OCI-LY7 (cell line): ENCODE measurements around the gene CDC20. TPM values are rescaled to one million over a fixed set of nuclear protein-coding genes. Genes with fewer than 3 reads are reported as not detected.

Experiments
- BruUV-seq: library from RNA; stranded (reverse); fragments of 400-500 nt; replicated peaks from 2 replicates; lab custom pipeline; 2021; lab: Mats Ljungman, UMichigan
- CTCF ChIA-PET: fragments of 300-600 bp; sonication (Branson Sonifier 250); formaldehyde crosslinking; loops from one replicate; lab custom pipeline; 2022; ENCODE audit warnings: antibody characterized with exemption; ENCODE audit not compliant: unreplicated experiment; lab: Charles Lee
- POLR2A ChIA-PET: fragments of 300-600 bp; sonication (Branson Sonifier 250); formaldehyde crosslinking; loops from one replicate; lab custom pipeline; 2022; ENCODE audit warnings: antibody characterized with exemption; lab: Charles Lee
- DNase-seq: peaks from one replicate; pipeline ENCODE4 v3.0.0-alpha.2; 2015; ENCODE audit warnings: low spot score
- H2AFZ ChIP-seq: fragments of 200-600 bp; sonication (generic), shearing (Covaris generic); 2 replicates; pipeline ENCODE4 v1.6.1; 2014; ENCODE audit warnings: mild to moderate bottlenecking, antibody characterized with exemption, low read length, moderate library complexity
- H3K27ac ChIP-seq: fragments of 200-600 bp; sonication (generic); 2 replicates; pipeline ENCODE4 v1.5.1; 2014; ENCODE audit warnings: mixed run types, low read depth, mild to moderate bottlenecking, moderate library complexity, low read length, inconsistent platforms; ENCODE audit not compliant: poor library complexity, severe bottlenecking
- H3K36me3 ChIP-seq: fragments of 200-600 bp; sonication (generic); 2 replicates; pipeline ENCODE4 v1.6.1; 2014; ENCODE audit warnings: mild to moderate bottlenecking, antibody characterized with exemption, low read length, moderate library complexity, mixed read lengths; ENCODE audit not compliant: insufficient read depth
- H3K4me1 ChIP-seq: fragments of 200-600 bp; sonication (generic); 2 replicates; pipeline ENCODE4 v1.5.1; 2014; ENCODE audit warnings: mild to moderate bottlenecking, low read length; ENCODE audit not compliant: insufficient read depth, poor library complexity, severe bottlenecking
- H3K4me2 ChIP-seq: fragments of 200-600 bp; sonication (generic); 2 replicates; pipeline ENCODE4 v1.6.1; 2014; ENCODE audit warnings: mild to moderate bottlenecking, low read length
- H3K4me3 ChIP-seq: fragments of 200-600 bp; sonication (generic); 2 replicates; pipeline ENCODE4 v1.5.1; 2014; ENCODE audit warnings: mild to moderate bottlenecking, low read depth, low read length; ENCODE audit not compliant: poor library complexity, severe bottlenecking
- H3K79me2 ChIP-seq: fragments of 200-600 bp; sonication (generic); 2 replicates; pipeline ENCODE4 v1.6.1; 2016; ENCODE audit warnings: low read depth, mild to moderate bottlenecking, low read length, moderate library complexity, mixed read lengths; ENCODE audit not compliant: insufficient read depth
- H3K9me2 ChIP-seq: fragments of 200-600 bp; sonication (generic); 2 replicates; pipeline ENCODE4 v1.6.1; 2016; ENCODE audit warnings: mild to moderate bottlenecking, low read length, mixed read lengths; ENCODE audit not compliant: insufficient read depth
- H3K9me3 ChIP-seq: fragments of 200-600 bp; sonication (generic); 2 replicates; pipeline ENCODE4 v1.6.1; 2014; ENCODE audit warnings: mild to moderate bottlenecking, mixed run types, low read length, mixed read lengths
- H4K20me1 ChIP-seq: fragments of 200-600 bp; sonication (generic); 2 replicates; pipeline ENCODE4 v1.6.1; 2014; ENCODE audit warnings: mild to moderate bottlenecking, antibody characterized with exemption, low read length, moderate library complexity, mixed read lengths; ENCODE audit not compliant: insufficient read depth
- EZH2phosphoT487 ChIP-seq: fragments of 200-600 bp; sonication (generic); IDR thresholded peaks from 2 replicates; pipeline ENCODE4 v1.6.1; 2018; ENCODE audit warnings: low read depth, borderline replicate concordance, mild to moderate bottlenecking, mixed run types, antibody characterized with exemption, low read length, moderate library complexity, mixed read lengths
- intact Hi-C: fragments of 100-400 bp; cut with micrococcal nuclease; formaldehyde crosslinking; loops from one replicate; pipeline ENCODE4 v1.10.0; 2022; ENCODE audit not compliant: unreplicated experiment
- total RNA-seq, 2 experiments: library from RNA; depleted of rRNA in 1 of 2; stranded (reverse); fragments of >200 nt in 1 of 2; shearing (Covaris generic) in 1 of 2; gene quantifications; 2 replicates each; pipeline ENCODE4 v1.2.3, GENCODE V29; 2014 to 2022
- TF ChIP-seq, protein P1 (sequence below): fragments of 200-600 bp; sonication (generic); conservative IDR thresholded peaks from 2 replicates; pipeline ENCODE4 v1.5.1; 2014; ENCODE audit warnings: mild to moderate bottlenecking, antibody characterized with exemption, low read length, moderate library complexity, mixed read lengths

The CDC20 gene
- total RNA-seq, 2 experiments from 2014 or later = 174 to 209 TPM

DNA sequence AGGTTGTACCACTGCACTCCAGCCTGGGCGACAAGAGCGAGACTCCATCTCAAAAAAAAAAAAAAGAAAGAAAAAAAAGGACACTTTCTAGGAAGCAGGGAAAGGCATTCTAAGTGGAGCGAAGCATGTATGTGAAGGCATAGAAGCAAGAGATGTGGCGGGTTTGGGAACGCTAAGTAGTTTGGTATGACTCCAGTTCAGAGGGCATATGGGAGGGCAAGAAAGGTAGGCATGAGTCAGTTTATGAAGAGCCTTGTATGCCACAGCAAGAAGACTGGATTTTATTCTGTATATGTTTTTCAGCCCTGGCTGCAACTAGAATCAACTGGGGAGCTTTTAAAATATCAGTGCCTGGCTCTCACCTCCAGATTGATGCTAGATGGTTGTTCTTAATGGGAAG, 13.4 kb downstream of the CDC20 start:
- intact Hi-C loops = no loop called here
- no peak overlapping the region for H3K4me3 ChIP-seq
- CTCF ChIA-PET = no interaction called here
- no peaks in the 10 kb centered on the region for H3K36me3 ChIP-seq
- no peak overlapping the region for H3K4me2 ChIP-seq
- TF ChIP-seq, protein P1, sequence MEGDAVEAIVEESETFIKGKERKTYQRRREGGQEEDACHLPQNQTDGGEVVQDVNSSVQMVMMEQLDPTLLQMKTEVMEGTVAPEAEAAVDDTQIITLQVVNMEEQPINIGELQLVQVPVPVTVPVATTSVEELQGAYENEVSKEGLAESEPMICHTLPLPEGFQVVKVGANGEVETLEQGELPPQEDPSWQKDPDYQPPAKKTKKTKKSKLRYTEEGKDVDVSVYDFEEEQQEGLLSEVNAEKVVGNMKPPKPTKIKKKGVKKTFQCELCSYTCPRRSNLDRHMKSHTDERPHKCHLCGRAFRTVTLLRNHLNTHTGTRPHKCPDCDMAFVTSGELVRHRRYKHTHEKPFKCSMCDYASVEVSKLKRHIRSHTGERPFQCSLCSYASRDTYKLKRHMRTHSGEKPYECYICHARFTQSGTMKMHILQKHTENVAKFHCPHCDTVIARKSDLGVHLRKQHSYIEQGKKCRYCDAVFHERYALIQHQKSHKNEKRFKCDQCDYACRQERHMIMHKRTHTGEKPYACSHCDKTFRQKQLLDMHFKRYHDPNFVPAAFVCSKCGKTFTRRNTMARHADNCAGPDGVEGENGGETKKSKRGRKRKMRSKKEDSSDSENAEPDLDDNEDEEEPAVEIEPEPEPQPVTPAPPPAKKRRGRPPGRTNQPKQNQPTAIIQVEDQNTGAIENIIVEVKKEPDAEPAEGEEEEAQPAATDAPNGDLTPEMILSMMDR = no peak
- no peak for TF ChIP-seq EZH2phosphoT487
- H4K20me1 ChIP-seq = no peaks in the 10 kb centered on the region
- H3K79me2 ChIP-seq = peaks cover 3% of the 10 kb centered on the region; the same call in 1 of the 2 replicates
- H2AFZ ChIP-seq = no peak overlapping the region
- H3K9me3 ChIP-seq = no peaks in the 10 kb centered on the region
- POLR2A ChIA-PET = no interaction called here
- no TSS peak for BruUV-seq
- H3K4me1 ChIP-seq = peaks cover 6% of the 10 kb centered on the region
- H3K9me2 ChIP-seq = no peaks in the 10 kb centered on the region
- no peak for DNase-seq
- H3K27ac ChIP-seq = no peak overlapping the region

DNA sequence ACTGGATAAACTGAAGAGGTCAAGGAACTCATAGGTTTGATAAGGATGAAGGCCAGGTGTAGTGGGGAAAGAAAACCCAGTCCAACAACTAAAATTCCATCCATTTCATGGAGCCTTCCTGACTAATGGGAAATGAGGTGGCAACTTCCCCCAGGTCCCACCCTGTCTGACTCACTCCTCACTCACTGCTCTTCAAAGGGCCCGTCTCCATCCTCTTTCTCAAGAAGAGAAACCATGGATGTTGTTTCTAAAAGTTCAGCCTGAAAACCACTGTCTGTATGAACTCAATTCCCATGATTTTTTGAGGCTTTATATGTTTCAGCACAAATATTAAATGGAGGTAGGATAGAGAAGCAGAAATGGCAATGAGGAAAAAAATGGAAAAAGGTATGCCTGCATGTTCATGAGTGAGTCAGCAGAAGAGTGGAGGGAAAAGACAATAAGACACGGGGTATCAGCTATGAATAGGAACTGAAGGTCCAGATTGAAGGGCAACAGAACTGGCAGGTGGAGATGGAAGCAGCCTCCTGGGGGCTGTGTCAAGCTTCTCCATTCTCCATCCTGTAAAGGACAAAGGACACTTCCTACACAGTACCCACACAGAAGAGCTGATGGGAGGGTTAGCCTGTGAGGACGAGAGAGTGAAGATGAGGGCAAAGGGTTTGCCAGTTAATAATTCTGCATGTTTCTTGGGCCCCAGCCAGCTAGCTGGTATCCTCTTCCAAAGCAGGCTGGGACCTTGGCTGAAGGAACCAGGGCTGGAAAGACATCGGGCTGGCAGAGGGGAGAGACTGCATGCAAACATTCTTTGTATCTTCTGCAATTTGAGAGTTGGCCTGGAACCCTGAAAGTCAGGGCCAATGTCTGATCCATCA, 14.5 kb downstream of the CDC20 start:
- Histone ChIP-seq H2AFZ (no peak overlapping the region), H3K27ac (no peak overlapping the region), H3K9me2 (no peaks in the 10 kb centered on the region), H4K20me1 (no peaks in the 10 kb centered on the region), H3K4me2 (no peak overlapping the region), H3K79me2 (no peaks in the 10 kb centered on the region; the same call in 1 of the 2 replicates), H3K4me3 (no peak overlapping the region), H3K4me1 (peaks cover 6% of the 10 kb centered on the region), H3K9me3 (no peaks in the 10 kb centered on the region), H3K36me3 (no peaks in the 10 kb centered on the region)
- intact Hi-C loops = no loop called here
- ChIA-PET CTCF (no interaction called here), POLR2A (interaction anchor here (0.6 kb wide), 1 partner anchor 26 kb away, joined by 4 read pairs; no protein-coding TSS in a partner anchor)
- BruUV-seq = no TSS peak
- DNase-seq = no peak
- no peak for TF ChIP-seq EZH2phosphoT487

DNA sequence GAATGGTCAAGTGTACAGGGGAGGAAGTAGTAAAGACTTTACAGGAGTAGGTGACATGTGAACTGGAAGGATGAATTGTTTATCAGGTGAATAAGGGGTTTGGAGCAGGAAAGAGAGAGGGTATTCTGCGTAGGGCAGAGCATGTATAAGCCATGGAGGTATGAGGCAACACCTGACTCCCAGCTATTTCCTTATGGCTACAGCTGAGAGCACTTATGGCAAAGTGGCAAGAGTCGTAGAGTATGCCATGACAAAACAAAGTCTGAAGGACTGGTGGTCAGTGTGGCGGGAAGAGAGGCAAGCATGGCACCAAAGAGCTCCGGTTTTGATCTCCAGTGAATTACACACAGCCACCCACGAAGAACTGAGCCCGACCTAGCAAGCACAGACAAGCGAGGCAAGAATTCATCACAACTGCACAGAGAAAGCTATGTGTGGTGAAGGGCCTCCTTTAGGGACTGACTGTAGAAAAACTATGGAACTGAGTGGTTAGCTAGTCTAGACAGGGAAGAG, 18.0 kb downstream of the CDC20 start:
- Histone ChIP-seq H3K4me3 (no peak overlapping the region), H3K4me1 (no peaks in the 10 kb centered on the region), H3K4me2 (no peak overlapping the region), H3K79me2 (no peaks in the 10 kb centered on the region), H2AFZ (no peak overlapping the region), H3K27ac (no peak overlapping the region), H3K9me2 (no peaks in the 10 kb centered on the region), H3K9me3 (no peaks in the 10 kb centered on the region), H3K36me3 (peaks cover 6% of the 10 kb centered on the region; the same call in 1 of the 2 replicates), H4K20me1 (no peaks in the 10 kb centered on the region)
- intact Hi-C loops = no loop called here
- no TSS peak for BruUV-seq
- POLR2A ChIA-PET = interaction anchor here (0.9 to 1.6 kb wide), 2 partner anchors 9 to 19 kb away, joined by 5 read pairs; partner anchors contain the start of gene ELOVL1
- CTCF ChIA-PET = interaction anchor here (0.5 to 0.6 kb wide), 2 partner anchors 14 to 275 kb away, joined by 3 to 6 read pairs; no protein-coding TSS in a partner anchor
- no peak for DNase-seq
- TF ChIP-seq, protein P1 = no peak
- no peak for TF ChIP-seq EZH2phosphoT487
